GM21381 (cell line): ENCODE data around the gene NFKBIB.

Source experiments
- ATAC-seq: cut with Tn5 transposase; IDR thresholded peaks from one replicate; pipeline ENCODE4 v1.9.1; 2021; ENCODE audit warnings: mild to moderate bottlenecking, moderate library complexity; ENCODE audit not compliant: unreplicated experiment

NFKBIB gene

DNA sequence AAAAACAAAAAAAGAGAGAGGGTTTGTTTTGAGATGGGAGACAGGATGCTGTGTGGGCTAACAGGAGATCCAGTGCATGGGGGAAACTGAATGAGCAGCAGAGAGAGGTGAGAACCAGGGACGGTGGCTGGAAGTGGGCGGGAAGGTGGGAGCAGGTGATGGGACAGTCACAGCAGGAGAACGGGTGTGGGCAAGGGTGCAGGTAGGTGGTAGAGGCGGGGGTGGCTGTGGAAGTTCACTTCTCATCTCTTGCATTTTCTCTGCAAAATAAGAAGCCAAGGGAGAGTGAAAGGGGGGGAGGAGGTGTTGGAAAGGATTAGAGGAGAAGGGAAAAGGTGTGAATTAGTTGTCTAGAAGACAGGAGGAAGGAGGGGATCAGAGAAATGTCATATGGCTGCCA, 53.9 kb downstream of the NFKBIB start:
- ATAC-seq = no peak

DNA sequence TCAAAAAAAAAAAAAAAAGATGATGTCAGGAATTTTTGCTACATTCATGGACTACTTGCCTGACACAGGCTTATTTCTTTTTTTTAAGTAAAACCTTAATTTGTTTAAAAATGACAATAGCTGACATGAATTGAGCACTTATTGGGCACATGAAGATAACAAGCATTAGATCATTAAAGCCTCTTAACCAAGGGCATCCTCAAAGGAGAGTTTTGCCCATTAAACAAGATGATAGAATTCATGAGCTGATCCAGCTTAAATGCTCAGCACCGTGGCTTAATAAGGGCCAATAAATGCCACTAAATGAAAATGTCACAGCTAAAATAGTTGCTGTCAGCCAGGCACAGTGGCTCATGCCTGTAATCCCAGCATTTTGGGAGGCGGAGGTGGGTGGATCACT, 56.5 kb downstream of the NFKBIB start:
- ATAC-seq = no peak

DNA sequence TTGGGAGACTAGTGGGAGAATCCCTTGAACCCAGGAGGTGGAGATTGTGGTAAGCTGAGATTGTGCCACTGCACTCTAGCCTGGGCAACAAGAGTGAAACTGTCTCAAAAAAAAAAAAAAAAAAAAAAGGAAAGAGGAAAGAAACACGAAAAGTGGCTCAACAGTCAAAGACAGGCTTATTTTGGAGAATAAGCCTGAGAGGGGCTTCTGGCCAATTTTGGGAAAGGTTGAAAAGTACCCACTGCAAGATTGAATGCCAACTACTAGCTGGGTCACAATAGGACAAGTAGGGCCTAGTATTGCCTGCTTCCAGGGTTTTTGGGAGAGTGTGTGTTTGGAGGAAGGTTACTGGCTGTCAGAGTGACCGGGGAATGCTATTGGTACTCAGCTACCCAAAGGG, 58.5 kb downstream of the NFKBIB start:
- no peak for ATAC-seq
